Loucy (cell line): ENCODE data around the gene SH3RF3.

Experiments used
- H2AFZ ChIP-seq: fragments of 200-600 bp; sonication (generic); 2 replicates; pipeline ENCODE4 v1.6.0; 2016; ENCODE audit warnings: antibody characterized with exemption, mild to moderate bottlenecking, low read length, moderate library complexity
- H3F3A ChIP-seq: fragments of 200-600 bp; 2 replicates; pipeline ENCODE4 v1.6.0; 2016; ENCODE audit warnings: antibody characterized with exemption, low read depth, mild to moderate bottlenecking
- H3K27me3 ChIP-seq: fragments of 200-600 bp; sonication (generic); 2 replicates; pipeline ENCODE4 v1.6.1; 2014; ENCODE audit warnings: low read length, mild to moderate bottlenecking; ENCODE audit not compliant: insufficient read depth, poor library complexity, severe bottlenecking
- H3K36me3 ChIP-seq: fragments of 200-600 bp; sonication (generic); 2 replicates; pipeline ENCODE4 v1.6.1; 2016; ENCODE audit warnings: low read length; ENCODE audit not compliant: insufficient read depth
- H3K4me1 ChIP-seq: fragments of 200-600 bp; sonication (generic); 2 replicates; pipeline ENCODE4 v1.5.1; 2014; ENCODE audit warnings: low read length, mild to moderate bottlenecking; ENCODE audit not compliant: insufficient read depth, poor library complexity, severe bottlenecking
- H3K4me2 ChIP-seq: fragments of 200-600 bp; sonication (generic); 2 replicates; pipeline ENCODE4 v1.6.0; 2014; ENCODE audit warnings: antibody characterized with exemption, low read length, low read depth, mild to moderate bottlenecking; ENCODE audit not compliant: poor library complexity, severe bottlenecking
- H3K4me3 ChIP-seq: fragments of 200-600 bp; sonication (generic); 2 replicates; pipeline ENCODE4 v1.5.1; 2014; ENCODE audit warnings: low read length, mild to moderate bottlenecking, mixed read lengths; ENCODE audit not compliant: poor library complexity, severe bottlenecking
- H3K79me2 ChIP-seq: fragments of 200-600 bp; sonication (generic); 2 replicates; pipeline ENCODE4 v1.6.1; 2014; ENCODE audit warnings: low read length; ENCODE audit not compliant: insufficient read depth
- H3K9ac ChIP-seq: fragments of 200-600 bp; sonication (generic); 2 replicates; pipeline ENCODE4 v1.6.0; 2014; ENCODE audit warnings: mild to moderate bottlenecking, low read depth, low read length, moderate library complexity; ENCODE audit not compliant: poor library complexity, severe bottlenecking
- H3K9me2 ChIP-seq: fragments of 200-600 bp; sonication (generic); replicated peaks from 2 replicates; pipeline ENCODE4 v1.6.1; 2016; ENCODE audit warnings: low read depth, low read length, mixed read lengths
- H3K9me3 ChIP-seq: fragments of 200-600 bp; sonication (generic); 2 replicates; pipeline ENCODE4 v1.6.1; 2014; ENCODE audit warnings: mild to moderate bottlenecking, antibody characterized with exemption, low read length, low read depth; ENCODE audit not compliant: insufficient read depth
- H4K20me1 ChIP-seq: fragments of 200-600 bp; sonication (generic); 2 replicates; pipeline ENCODE4 v1.6.0; 2014; ENCODE audit warnings: antibody characterized with exemption, low read length, mild to moderate bottlenecking; ENCODE audit not compliant: insufficient read depth, poor library complexity, severe bottlenecking
- EZH2phosphoT487 ChIP-seq: fragments of 200-600 bp; IDR thresholded peaks from 2 replicates; pipeline ENCODE4 v1.6.1; 2018; ENCODE audit warnings: antibody characterized with exemption, mild to moderate bottlenecking, moderate library complexity, borderline replicate concordance
- TF ChIP-seq, protein P1 (sequence below): fragments of 200-600 bp; sonication (generic); conservative IDR thresholded peaks from 2 replicates; pipeline ENCODE4 v1.5.1; 2014; ENCODE audit warnings: mild to moderate bottlenecking, antibody characterized with exemption, low read length

Gene SH3RF3

GRCh38 chr2:109452318-109453305 is 323.6 kb downstream of the SH3RF3 start:
- Histone ChIP-seq H3K27me3 (no peaks in the 10 kb centered on the region), H3K79me2 (no peaks in the 10 kb centered on the region), H3K36me3 (no peaks in the 10 kb centered on the region), H3F3A (no peaks in the 10 kb centered on the region), H4K20me1 (no peaks in the 10 kb centered on the region), H3K9me2 (no peaks in the 10 kb centered on the region), H3K4me3 (no peak overlapping the region), H2AFZ (0 out of 2 replicates have a peak overlapping the region, but pooled peaks have one; percentile 8), H3K9ac (peak overlapping the region; percentile 53), H3K4me2 (peak overlapping the region; percentile 37), H3K4me1 (peaks cover 28% of the 10 kb centered on the region), H3K9me3 (no peaks in the 10 kb centered on the region)
- TF ChIP-seq, protein P1, sequence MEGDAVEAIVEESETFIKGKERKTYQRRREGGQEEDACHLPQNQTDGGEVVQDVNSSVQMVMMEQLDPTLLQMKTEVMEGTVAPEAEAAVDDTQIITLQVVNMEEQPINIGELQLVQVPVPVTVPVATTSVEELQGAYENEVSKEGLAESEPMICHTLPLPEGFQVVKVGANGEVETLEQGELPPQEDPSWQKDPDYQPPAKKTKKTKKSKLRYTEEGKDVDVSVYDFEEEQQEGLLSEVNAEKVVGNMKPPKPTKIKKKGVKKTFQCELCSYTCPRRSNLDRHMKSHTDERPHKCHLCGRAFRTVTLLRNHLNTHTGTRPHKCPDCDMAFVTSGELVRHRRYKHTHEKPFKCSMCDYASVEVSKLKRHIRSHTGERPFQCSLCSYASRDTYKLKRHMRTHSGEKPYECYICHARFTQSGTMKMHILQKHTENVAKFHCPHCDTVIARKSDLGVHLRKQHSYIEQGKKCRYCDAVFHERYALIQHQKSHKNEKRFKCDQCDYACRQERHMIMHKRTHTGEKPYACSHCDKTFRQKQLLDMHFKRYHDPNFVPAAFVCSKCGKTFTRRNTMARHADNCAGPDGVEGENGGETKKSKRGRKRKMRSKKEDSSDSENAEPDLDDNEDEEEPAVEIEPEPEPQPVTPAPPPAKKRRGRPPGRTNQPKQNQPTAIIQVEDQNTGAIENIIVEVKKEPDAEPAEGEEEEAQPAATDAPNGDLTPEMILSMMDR, result no peak
- TF ChIP-seq EZH2phosphoT487, result no peak

DNA sequence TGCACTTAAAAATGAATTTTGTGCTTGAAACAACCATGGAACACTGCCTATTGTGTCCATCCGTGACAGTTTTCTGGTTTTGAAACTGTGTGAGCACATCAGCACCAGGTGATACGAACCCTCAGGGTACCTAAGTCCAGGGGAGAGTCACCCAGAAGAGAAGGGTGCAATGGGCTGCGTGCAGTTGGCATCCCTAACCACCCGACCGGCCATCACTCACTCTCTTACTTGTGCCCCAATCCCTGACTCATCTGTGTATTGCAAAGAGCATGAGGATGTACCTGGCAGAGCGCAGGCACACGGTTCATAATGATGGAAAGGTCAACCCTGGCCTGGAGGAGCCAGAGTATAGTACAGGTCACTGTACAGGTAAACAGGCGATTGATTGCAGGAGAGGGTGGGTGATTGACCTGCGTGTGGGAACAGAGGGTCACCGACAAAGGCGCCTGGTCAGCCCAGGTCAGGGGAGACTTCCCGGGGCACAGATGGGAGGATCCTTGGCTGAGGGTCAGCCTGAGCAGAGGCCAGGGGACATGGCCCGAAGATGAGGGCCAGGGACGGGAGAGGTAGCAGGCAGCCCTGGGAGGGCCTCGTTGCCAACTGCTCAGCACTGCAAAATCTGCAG is 324.5 kb downstream of the SH3RF3 start:
- H3K36me3 ChIP-seq, result no peaks in the 10 kb centered on the region
- H3K9ac ChIP-seq, result no peak overlapping the region
- H3K4me1 ChIP-seq, result peaks cover 33% of the 10 kb centered on the region
- H2AFZ ChIP-seq, result no peak overlapping the region
- TF ChIP-seq, protein P1, result no peak
- no peak for TF ChIP-seq EZH2phosphoT487
- no peaks in the 10 kb centered on the region for H4K20me1 ChIP-seq
- no peaks in the 10 kb centered on the region for H3K9me3 ChIP-seq
- H3K79me2 ChIP-seq, result no peaks in the 10 kb centered on the region
- no peaks in the 10 kb centered on the region for H3F3A ChIP-seq
- no peak overlapping the region for H3K4me3 ChIP-seq
- no peak overlapping the region for H3K4me2 ChIP-seq
- no peaks in the 10 kb centered on the region for H3K27me3 ChIP-seq
- H3K9me2 ChIP-seq, result no peaks in the 10 kb centered on the region

DNA sequence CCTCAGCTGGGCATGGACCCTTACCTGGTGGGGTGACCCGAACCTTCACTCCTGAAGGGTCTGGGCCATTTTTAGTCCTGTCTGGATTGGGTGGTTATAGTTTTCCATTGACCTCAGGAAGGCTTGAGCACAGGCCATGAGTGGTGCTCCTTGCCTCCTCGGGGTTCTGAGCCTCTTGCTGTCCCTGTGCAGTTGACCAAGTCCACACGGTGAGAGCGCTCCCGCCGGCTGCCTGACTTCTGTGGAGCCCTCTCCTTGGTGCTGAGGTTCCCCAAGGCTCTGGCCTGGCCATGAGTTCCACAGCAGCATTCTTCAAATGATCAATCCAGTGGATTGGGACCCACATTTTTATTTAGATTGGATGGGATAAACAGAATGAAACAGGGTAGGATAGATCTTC is 325.3 kb downstream of the SH3RF3 start:
- H3K4me3 ChIP-seq, result no peak overlapping the region
- H3K36me3 ChIP-seq, result no peaks in the 10 kb centered on the region
- no peak overlapping the region for H2AFZ ChIP-seq
- no peak overlapping the region for H3K4me2 ChIP-seq
- H3F3A ChIP-seq, result no peaks in the 10 kb centered on the region
- H3K9me2 ChIP-seq, result no peaks in the 10 kb centered on the region
- H3K9ac ChIP-seq, result no peak overlapping the region
- no peaks in the 10 kb centered on the region for H3K79me2 ChIP-seq
- no peaks in the 10 kb centered on the region for H4K20me1 ChIP-seq
- H3K4me1 ChIP-seq, result peaks cover 33% of the 10 kb centered on the region
- no peaks in the 10 kb centered on the region for H3K27me3 ChIP-seq
- no peak for TF ChIP-seq EZH2phosphoT487
- TF ChIP-seq, protein P1, result no peak
- no peaks in the 10 kb centered on the region for H3K9me3 ChIP-seq
